DMS53 treated with DMSO at 0.1 percent for 48 hours (cell line): ENCODE measurements around the gene EPC1.
"Not testable (repeated sequence)": the region's sequence is repeated elsewhere in the genome, so short reads cannot be mapped to it uniquely, and the experiment has no call there.

ENCODE experiments used
- DNase-seq: peaks from one replicate; lab custom pipeline; 2025; ENCODE audit not compliant: unreplicated experiment; lab: John Stamatoyannopoulos, UW

EPC1 gene

GRCh38 chr10:32295027-32295426, 51.9 kb downstream of the EPC1 start:
- DNase-seq: no peak

DNA sequence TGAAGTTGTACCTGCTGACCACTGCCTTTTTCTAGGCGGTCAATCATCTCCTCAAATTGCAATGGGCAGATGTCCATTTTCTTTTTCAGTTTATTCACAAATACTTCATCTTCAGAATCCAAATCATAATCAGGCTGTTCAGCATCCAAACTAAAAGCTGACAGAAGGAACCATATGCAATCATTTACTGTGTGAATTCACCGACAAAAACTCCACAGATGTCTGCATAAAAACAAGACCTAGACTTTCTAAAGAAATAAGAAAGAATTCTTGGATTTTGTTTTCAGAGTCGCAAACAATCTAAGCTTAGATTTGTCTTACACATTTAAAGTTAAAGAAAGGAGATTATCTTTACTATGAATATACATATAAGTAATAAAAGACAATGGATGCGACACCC, 53.4 kb downstream of the EPC1 start:
- no peak for DNase-seq

GRCh38 chr10:32279795-32280194, 67.2 kb downstream of the EPC1 start:
- no peak for DNase-seq

DNA sequence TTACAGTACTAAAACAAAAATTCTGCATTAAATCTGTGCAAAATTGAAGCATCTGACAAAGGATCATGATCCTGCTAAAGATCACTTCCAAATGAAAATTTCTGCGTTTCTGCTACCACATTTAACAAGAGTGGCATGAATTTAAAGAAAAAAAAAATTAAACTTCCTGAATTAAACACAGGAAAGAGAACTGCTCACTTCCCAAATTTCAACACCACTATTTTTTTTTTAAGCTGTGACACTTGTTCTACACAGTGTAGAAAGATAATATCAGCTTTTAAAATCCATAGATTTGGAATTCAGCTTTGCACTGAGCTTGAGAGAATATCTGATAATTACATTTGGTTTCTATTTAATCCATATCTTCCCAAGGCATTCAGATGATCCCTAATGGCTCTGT, 73.6 kb downstream of the EPC1 start:
- DNase-seq: no peak

GRCh38 chr10:32271617-32272016, 75.3 kb downstream of the EPC1 start:
- DNase-seq: no peak

- DNase-seq: no peak
Measured at GRCh38 chr10:32269343-32270100, 77.4 kb downstream of the EPC1 start.

- no peak for DNase-seq
Measured at GRCh38 chr10:32268788-32269187, 78.2 kb downstream of the EPC1 start.

GRCh38 chr10:32266979-32267378, 80.0 kb downstream of the EPC1 start:
- no peak for DNase-seq

DNA sequence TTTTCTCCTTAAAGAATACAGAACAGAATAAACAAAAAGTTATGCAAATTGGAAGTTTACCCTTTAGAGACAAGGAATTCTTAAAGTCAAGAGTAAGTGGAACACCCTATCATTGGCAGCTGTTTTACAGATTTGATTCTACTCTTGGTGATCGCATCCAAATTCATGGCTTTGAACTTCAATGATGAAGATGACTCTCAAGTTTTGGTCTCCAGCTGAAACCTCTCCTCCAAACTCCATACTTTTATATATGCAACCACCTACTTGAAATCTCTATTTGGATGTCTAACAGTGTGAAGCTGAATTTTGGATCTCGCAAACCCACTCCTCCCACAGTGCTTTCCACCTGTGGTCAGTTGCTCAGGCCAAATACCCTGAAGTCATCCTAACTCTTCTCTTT, 80.4 kb downstream of the EPC1 start:
- no peak for DNase-seq

- no peak for DNase-seq
Measured at GRCh38 chr10:32265756-32266155, 81.2 kb downstream of the EPC1 start.

- no peak for DNase-seq
Measured at GRCh38 chr10:32263300-32263699, 83.7 kb downstream of the EPC1 start.

- no peak for DNase-seq
Measured at GRCh38 chr10:32259551-32259950, 87.4 kb downstream of the EPC1 start.

GRCh38 chr10:32256613-32257437, 90.1 kb downstream of the EPC1 start:
- peak; percentile 32 for DNase-seq

GRCh38 chr10:32253821-32254220, 93.1 kb downstream of the EPC1 start:
- no peak for DNase-seq

GRCh38 chr10:32253276-32253675, 93.7 kb downstream of the EPC1 start:
- DNase-seq: no peak

DNA sequence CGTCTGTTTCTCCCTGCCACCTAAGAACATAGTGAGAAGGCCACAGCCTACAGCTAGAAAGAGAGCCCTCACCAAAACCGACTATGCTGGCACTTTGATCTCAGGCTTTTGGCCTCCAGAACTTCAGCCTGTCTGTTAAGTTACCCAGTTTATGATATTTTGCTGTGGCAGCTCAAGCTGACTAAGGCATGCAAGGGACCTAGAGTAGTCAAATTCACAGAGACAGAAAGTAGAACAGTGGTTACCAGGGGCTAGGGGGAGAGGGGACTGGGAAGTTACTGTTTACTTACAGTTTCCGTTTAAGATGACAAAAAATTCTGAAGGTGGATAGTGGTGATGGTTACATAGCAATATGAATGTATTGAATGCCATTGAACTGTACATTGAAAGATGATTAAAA, 96.5 kb downstream of the EPC1 start:
- not testable (repeated sequence) for DNase-seq

- no peak for DNase-seq
Measured at GRCh38 chr10:32246685-32247084, 100.3 kb downstream of the EPC1 start.

- DNase-seq: no peak
Measured at GRCh38 chr10:32245760-32246159, 101.2 kb downstream of the EPC1 start.

- DNase-seq: no peak
Measured at GRCh38 chr10:32244421-32245207, 102.3 kb downstream of the EPC1 start.

DNA sequence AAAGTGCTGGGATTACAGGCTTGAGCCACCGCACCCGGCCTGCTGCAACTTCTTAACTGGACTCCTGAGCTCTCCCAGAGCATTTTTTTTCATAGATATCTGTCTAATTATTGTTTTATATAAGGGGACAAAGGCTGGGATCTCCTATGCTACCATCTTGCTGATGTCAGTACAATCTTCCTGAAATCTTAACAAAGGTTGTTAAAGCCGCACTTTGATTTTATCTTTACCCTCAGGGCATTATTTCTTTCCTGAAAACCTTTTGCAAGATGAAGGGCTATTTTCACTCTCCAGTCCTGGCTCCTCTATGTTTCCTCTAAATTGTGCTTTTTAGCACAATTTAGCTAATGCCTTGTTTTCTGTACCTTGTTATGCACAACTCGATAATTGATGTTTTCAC, 102.9 kb downstream of the EPC1 start:
- DNase-seq: no peak

DNA sequence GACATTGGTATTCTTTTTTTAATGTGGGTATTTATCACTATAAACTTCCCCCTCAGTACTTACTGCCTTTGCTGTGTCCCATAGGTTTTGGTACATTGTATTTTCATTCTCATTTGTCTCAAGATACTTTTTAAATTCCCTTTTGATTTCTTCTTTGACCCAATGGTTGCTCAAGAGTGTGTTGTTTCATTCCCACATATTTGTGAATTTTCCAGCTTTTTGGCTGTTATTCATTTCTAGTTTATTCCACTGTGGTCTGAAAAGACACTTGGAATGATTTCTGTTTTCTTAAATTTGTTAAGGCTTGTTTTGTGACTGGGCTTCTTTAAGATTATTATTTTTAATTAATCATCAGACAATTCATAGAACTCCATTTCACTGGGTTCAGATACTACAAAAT, 105.0 kb downstream of the EPC1 start:
- no peak for DNase-seq

- no peak for DNase-seq
Measured at GRCh38 chr10:32240471-32240870, 106.5 kb downstream of the EPC1 start.
